Fibroblast of villous mesenchyme (primary cell): ENCODE results near the gene NUDCD3. TPM values are rescaled to one million over a fixed set of nuclear protein-coding genes. Genes with fewer than 3 reads are reported as not detected.

Experiments
- DNase-seq: peaks from one replicate; pipeline ENCODE4 v3.0.0-alpha.2; 2010; ENCODE audit warnings: low read depth
- H3K4me3 ChIP-seq: 2 replicates; pipeline ENCODE4 v1.5.1; 2011; ENCODE audit warnings: low read depth, mild to moderate bottlenecking, low read length
- total RNA-seq: library from RNA; depleted of rRNA; stranded (reverse); fragments of >200 nt; gene quantifications from 2 replicates; pipeline ENCODE4 v1.2.3, GENCODE V29; 2012
- TF ChIP-seq, protein P1 (sequence below): IDR thresholded peaks from 2 replicates; pipeline ENCODE4 v1.5.1; 2012; ENCODE audit warnings: low read depth, mild to moderate bottlenecking, low read length; ENCODE audit not compliant: insufficient read depth

NUDCD3 gene
- total RNA-seq: 51.2 and 62.2 TPM in 2 replicates

- peak; percentile 84 for DNase-seq
- TF ChIP-seq, protein P1, sequence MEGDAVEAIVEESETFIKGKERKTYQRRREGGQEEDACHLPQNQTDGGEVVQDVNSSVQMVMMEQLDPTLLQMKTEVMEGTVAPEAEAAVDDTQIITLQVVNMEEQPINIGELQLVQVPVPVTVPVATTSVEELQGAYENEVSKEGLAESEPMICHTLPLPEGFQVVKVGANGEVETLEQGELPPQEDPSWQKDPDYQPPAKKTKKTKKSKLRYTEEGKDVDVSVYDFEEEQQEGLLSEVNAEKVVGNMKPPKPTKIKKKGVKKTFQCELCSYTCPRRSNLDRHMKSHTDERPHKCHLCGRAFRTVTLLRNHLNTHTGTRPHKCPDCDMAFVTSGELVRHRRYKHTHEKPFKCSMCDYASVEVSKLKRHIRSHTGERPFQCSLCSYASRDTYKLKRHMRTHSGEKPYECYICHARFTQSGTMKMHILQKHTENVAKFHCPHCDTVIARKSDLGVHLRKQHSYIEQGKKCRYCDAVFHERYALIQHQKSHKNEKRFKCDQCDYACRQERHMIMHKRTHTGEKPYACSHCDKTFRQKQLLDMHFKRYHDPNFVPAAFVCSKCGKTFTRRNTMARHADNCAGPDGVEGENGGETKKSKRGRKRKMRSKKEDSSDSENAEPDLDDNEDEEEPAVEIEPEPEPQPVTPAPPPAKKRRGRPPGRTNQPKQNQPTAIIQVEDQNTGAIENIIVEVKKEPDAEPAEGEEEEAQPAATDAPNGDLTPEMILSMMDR: peak; percentile 32
These were observed at the start of gene NUDCD3 for GRCh38 chr7:44490351-44491200. NUDCD3 (minus strand) TSS chr7:44490658; CDS start chr7:44490600, 58 bp downstream.

DNA sequence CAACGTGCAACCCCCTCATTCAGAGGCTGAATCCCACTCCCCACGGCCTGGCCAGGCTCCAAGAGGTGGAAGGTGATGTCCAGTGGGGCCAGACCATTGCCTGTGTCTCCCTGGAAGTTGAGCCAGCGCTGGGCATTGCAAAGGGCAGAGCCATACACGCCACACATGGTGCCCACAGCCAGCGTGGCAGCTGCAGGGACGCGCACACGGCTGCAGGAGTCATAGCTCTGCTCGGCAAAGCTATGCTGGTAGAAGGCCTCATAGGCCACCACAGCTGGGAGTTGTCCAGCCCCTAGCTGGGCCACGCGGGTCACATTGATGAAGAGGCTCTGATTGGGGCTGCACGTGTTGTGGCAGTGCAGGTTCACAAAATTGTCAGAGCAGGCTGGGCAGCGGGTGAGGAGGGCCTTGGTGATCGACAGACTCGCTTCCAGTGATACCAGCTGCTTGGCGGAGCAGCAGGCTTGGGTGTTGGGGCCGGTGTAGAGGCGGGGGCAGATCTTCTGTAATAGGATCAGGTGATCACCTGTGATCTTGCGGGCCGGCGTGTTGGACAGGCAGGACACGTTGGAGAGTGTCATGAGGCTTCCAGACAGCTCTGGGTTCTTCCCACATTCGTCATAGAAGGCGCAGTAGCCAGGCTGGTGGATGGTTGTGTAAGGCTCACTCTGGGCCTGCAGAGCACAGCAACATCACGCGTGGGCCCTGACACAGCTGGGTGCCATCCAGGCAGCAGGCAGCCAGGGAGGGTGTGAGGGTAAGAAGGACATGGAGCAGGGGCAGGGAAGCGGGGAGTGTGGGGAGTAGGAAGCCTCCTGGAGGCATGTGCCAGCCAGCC, 49.4 kb upstream of the NUDCD3 start:
- TF ChIP-seq, protein P1: no peak
- no peak for DNase-seq
- H3K4me3 ChIP-seq: no peak overlapping the region

More at GRCh38 chr7:44490351-44491200, at the start of gene NUDCD3:
- H3K4me3 ChIP-seq: peak within 1 kb of the TSS; percentile 80

DNA sequence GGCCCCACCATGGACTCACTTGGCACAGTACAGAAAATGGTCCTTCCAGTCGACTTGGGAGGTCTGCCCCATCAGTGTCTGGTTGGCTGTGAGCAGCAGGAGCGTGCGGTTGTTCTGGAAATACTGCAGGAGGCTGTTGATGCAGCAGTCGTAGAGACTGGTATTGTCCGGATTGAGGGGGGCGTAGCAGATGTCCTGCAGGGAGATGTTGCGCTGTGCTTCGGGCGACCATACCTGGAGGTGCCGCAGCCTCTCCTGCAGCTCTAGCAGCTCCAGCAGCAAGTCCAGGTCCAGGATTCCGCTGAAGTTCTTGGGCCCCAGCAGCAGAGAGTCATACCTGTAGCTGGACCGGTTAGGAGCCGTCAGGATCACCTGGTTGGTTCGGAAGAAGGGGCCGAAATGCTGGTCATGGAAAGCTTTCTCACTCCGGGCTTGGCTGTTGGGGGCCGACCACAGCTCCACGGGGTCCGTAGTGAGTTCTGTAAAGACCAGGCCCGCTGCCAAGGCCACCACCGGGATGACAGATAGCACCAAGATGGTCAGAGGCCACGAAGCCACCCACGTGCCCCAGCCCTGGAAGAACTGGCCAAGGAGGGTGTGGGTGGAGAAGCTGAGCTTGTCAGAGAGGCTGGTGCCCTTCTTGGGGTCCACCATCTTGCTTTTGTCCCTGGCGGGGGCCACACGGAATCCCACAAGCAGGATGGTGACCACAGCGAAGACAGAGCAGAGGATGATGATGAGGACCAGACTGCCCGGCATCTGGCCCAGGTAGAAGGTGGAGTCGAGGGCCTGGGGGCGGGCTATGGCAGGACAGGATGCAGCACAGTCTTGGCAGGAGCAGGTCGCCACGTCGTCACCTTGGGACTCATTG, 48.6 kb upstream of the NUDCD3 start:
- no peak for DNase-seq
- H3K4me3 ChIP-seq: no peak overlapping the region
- TF ChIP-seq, protein P1: no peak

- no peak overlapping the region for H3K4me3 ChIP-seq
- TF ChIP-seq, protein P1: no peak
- no peak for DNase-seq
These were observed 47.8 kb upstream of the NUDCD3 start for GRCh38 chr7:44538093-44538797.

DNA sequence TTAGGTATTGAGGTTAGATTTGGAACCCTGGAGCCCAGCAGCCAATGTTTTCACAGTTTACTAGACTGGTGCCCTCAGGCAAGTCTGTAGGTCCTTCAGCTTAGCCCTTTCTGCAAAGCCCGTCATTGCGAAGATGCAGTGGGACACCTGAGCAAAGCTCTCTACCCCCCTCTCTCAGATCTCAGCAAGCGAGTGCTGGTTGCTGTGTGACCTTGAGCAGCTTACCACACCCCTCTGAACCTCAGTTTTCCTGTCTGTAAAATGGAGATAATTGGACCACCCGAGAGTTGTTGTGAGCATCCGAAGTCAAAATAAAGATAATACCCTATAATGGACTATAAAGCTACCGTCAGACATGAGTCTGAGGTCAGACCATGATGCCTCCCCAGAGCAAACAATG, 47.0 kb upstream of the NUDCD3 start:
- TF ChIP-seq, protein P1: no peak
- DNase-seq: no peak
- H3K4me3 ChIP-seq: no peak overlapping the region
